ENCODE measurements around the gene RNF34.
"Not testable (repeated sequence)": the region's sequence is repeated elsewhere in the genome, so short reads cannot be mapped to it uniquely, and the experiment has no call there.

The RNF34 gene, protein sequence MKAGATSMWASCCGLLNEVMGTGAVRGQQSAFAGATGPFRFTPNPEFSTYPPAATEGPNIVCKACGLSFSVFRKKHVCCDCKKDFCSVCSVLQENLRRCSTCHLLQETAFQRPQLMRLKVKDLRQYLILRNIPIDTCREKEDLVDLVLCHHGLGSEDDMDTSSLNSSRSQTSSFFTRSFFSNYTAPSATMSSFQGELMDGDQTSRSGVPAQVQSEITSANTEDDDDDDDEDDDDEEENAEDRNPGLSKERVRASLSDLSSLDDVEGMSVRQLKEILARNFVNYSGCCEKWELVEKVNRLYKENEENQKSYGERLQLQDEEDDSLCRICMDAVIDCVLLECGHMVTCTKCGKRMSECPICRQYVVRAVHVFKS

DNA sequence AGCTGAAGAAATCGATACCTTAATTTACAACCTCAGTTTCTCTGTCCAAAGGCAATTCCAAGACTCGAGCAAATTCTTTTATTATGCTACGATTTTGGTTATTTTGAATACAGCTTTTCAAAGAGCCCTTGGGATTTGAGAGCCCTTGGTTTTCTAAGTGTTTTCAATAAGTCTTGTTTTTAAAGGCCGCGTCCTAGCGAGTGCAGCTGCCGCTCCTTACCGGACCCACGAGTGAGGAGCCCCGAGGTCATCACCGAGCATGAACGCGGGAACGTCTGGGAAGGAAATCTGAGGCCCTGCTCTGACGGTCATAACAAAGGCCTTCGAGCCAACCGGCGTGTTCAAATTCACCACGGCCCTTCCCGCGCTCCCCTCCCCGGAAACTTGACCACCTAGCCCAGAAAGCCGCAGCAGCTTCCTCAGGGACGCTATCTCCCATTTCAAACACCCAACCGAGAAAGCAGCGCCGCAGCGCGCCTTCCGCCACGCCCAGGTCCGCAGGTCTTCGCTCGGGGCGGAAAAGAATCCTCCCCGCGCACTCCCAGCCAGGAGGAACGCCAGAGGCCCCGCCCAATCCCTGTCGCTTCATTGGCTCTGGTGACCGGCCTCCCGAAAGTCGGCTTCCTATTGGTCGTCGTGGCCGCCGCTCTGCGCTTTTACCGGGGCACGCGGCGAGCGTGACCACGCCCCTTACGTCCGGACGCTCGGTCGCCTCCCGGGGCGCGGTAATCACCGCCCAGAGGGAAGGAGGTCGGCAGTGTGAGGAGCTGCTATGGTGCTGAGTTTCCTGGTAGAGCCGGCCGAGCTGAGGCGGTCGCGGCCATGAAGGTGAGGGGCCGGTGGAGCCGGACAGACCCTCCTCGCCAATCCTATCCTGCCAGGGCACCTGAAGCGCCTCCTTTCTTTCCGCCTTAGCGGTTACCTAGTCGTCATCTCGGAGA is at the start of gene RNF34:
Gene RNF34, plus strand, starts transcription at position 728 of the 941 bp plus-strand sequence. Its CDS starts 95 bp downstream, at position 823.
- peak; percentile 99 for DNase-seq (ENCODE audit: low spot score)

- DNase-seq (ENCODE audit: low spot score): peak; percentile 97
These were observed 47.9 kb upstream of the RNF34 start, which contains the start of gene ANAPC5 for GRCh38 chr12:121351820-121352681. Gene ANAPC5 (minus strand): TSS chr12:121352411. CDS start chr12:121352340, 71 bp downstream.

DNA sequence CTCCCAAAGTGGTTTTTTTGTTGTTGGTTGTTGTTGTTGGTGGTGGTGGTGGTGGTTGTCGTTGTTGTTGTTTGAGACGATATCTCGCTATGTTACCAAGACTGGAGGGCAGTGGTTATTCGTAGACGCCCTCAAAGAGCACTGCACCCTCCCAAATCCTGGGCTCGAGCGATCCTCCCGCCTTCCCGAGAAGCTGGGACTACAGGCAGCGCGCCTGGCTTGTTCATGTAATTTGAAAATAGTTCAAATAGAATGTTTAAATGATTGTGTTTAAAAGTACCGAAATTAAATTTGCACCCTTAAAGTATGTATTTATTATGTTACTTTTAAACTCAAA is 47.3 kb upstream of the RNF34 start:
- DNase-seq (ENCODE audit: low spot score): no peak

GRCh38 chr12:121355818-121356217 is 44.1 kb upstream of the RNF34 start:
- DNase-seq (ENCODE audit: low spot score): no peak

DNA sequence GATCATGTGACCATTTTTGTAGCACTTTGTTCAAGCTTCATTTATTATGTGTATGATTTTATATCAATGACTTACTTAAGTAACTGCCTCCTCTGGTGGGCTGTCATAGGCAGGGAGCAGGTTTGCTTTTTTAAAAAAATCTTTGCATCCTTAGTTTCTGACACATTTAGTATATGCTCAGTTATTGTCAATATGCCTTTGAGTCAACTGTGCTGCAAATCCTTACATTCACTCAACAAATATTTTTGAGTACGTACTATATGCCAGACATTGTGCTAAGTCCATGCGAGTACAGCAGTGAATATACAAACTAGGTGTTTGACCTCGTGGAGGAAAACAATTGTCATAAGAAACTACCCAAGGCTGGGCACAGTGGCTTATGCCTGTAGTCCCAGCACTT is 43.3 kb upstream of the RNF34 start:
- no peak for DNase-seq (ENCODE audit: low spot score)

- DNase-seq (ENCODE audit: low spot score): no peak
These were observed 42.6 kb upstream of the RNF34 start for GRCh38 chr12:121357331-121357730.

- DNase-seq (ENCODE audit: low spot score): no peak
These were observed 41.8 kb upstream of the RNF34 start for GRCh38 chr12:121358073-121358472.

GRCh38 chr12:121364683-121365121 is 35.2 kb upstream of the RNF34 start:
- DNase-seq (ENCODE audit: low spot score): peak; percentile 37

- DNase-seq (ENCODE audit: low spot score): peak; percentile 62
These were observed 34.4 kb upstream of the RNF34 start for GRCh38 chr12:121365416-121366062.

- DNase-seq (ENCODE audit: low spot score): no peak
These were observed 33.9 kb upstream of the RNF34 start for GRCh38 chr12:121366063-121366459.

DNA sequence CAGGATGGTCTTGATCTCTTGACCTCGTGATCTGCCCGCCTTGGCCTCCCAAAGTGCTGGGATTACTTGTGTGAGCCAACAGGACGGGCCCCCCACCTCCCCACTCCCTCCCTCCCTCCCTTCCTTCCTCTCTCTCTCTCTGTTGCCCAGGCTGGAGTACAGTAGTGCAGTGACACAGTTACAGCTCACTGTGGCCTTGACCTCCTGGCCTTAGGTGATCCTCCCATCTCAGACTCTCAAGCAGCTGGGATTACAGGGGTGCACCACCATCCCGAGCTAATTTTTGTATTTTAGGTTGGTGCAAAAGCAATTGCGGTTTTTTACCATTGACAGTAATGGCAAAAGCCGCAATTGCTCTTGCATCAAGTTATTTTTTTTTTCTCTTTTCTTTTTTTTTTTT is 28.5 kb upstream of the RNF34 start:
- DNase-seq (ENCODE audit: low spot score): no peak

GRCh38 chr12:121373755-121374154 is 26.2 kb upstream of the RNF34 start:
- DNase-seq (ENCODE audit: low spot score): no peak

DNA sequence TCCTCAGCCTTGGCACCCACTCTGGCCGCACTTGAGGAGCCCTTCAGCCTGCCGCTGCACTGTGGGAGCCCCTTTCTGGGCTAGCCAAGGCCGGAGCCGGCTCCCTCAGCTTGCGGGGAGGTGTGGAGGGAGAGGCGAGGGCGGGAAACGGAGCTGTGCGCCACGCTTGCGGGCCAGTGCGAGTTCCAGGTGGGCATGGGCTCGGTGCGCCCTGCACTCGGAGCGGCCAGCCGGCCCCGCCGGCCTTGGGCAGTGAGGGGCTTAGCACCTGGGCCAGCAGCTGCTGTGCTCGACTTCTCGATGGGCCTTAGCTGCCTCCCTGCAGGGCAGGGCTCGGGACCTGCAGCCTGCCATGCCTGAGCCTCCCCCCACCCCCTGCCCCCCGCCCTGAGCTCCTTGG is 25.6 kb upstream of the RNF34 start:
- DNase-seq (ENCODE audit: low spot score): not testable (repeated sequence)

DNA sequence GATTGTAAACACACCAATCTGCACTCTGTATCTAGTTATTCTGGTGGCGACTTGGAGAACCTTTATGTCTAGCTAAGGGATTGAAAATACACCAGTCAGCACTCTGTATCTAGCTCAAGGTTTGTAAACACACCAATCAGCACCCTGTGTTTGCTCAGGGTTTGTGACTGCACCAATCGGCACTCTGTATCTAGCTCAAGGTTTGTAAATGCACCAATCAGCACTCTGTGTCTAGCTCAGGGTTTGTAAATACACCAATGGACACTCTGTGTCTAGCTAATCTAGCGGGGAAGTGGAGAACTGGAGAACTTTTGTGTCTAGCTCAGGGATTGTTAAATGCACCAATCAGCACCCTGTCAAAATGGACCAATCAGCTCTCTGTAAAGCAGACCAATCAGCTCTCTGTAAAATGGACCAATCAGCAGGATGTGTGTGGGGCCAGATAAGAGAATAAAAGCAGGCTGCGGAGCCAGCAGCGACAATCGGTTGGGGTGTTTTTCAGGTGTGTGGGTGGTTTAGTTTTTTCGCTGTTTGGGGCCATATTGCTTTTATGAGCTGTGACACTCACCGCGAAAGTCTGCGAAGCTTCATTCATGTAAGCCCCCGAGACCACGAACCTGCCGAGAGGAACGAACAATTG is 24.9 kb upstream of the RNF34 start:
- DNase-seq (ENCODE audit: low spot score): not testable (repeated sequence)

- DNase-seq (ENCODE audit: low spot score): no peak
These were observed 22.9 kb upstream of the RNF34 start for GRCh38 chr12:121376754-121377697.

- no peak for DNase-seq (ENCODE audit: low spot score)
These were observed 21.2 kb upstream of the RNF34 start for GRCh38 chr12:121378736-121379135.

GRCh38 chr12:121379945-121380344 is 20.0 kb upstream of the RNF34 start:
- DNase-seq (ENCODE audit: low spot score): no peak

- no peak for DNase-seq (ENCODE audit: low spot score)
These were observed 16.3 kb upstream of the RNF34 start for GRCh38 chr12:121383601-121384021.

- not testable (repeated sequence) for DNase-seq (ENCODE audit: low spot score)
These were observed 15.0 kb upstream of the RNF34 start for GRCh38 chr12:121384891-121385290.
